Natural killer cell (primary cell): Measurements from ENCODE around the gene KIAA0319L. TPM values are rescaled to one million over a fixed set of nuclear protein-coding genes. Genes with fewer than 3 reads are reported as not detected.

Experiments
- ATAC-seq, 3 donors: fragments of 150-1000 bp in 2 of 3; fragments of 200-7000 bp in 1 of 3; cut with Tn5 transposase; 1 replicate in 1 of 3; 2 replicates in 2 of 3; pipeline ENCODE4 v1.10.0; 2021; ENCODE audit warnings: mild to moderate bottlenecking in 2 of 3, moderate library complexity in 2 of 3
- DNase-seq, 2 donors: peaks; one replicate each; pipeline versions ENCODE4 v3.0.0 to v3.0.0-alpha.2; 2013 to 2021; ENCODE audit warnings: mixed read lengths in 1 of 2
- H3K27ac ChIP-seq: one replicate; pipeline ENCODE4 v1.5.1; 2013; ENCODE audit warnings: mild to moderate bottlenecking, low read length
- H3K27me3 ChIP-seq: one replicate; pipeline ENCODE4 v1.6.1; 2013; ENCODE audit warnings: low read length; ENCODE audit not compliant: control insufficient read depth, insufficient read depth
- H3K36me3 ChIP-seq: one replicate; pipeline ENCODE4 v1.6.1; 2013; ENCODE audit warnings: low read length; ENCODE audit not compliant: control insufficient read depth, insufficient read depth
- H3K4me1 ChIP-seq: one replicate; pipeline ENCODE4 v1.6.1; 2013; ENCODE audit warnings: low read length; ENCODE audit not compliant: control insufficient read depth, insufficient read depth
- H3K4me3 ChIP-seq: one replicate; pipeline ENCODE4 v1.5.1; 2013; ENCODE audit warnings: low read length
- H3K9me3 ChIP-seq: one replicate; pipeline ENCODE4 v1.6.1; 2013; ENCODE audit warnings: low read length; ENCODE audit not compliant: control insufficient read depth, insufficient read depth
- H3K27ac Mint-ChIP-seq, 2 donors: one replicate each; pipeline ENCODE4 v1.8.0; 2022; ENCODE audit warnings: mild to moderate bottlenecking in 2 of 2, mixed read lengths in 2 of 2, moderate library complexity in 1 of 2
- H3K27me3 Mint-ChIP-seq, 2 donors: one replicate each; pipeline ENCODE4 v1.8.0; 2022; ENCODE audit warnings: low read depth in 2 of 2, mixed read lengths in 2 of 2
- H3K36me3 Mint-ChIP-seq: one replicate; pipeline ENCODE4 v1.8.0; 2022; ENCODE audit warnings: mixed read lengths
- H3K4me1 Mint-ChIP-seq, 2 donors: one replicate each; pipeline ENCODE4 v1.8.0; 2022; ENCODE audit warnings: mixed read lengths in 2 of 2
- H3K4me3 Mint-ChIP-seq: one replicate; pipeline ENCODE4 v1.8.0; 2022; ENCODE audit warnings: mild to moderate bottlenecking, moderate library complexity, mixed read lengths
- H3K9me3 Mint-ChIP-seq, 2 donors: one replicate each; pipeline ENCODE4 v1.8.0; 2022; ENCODE audit warnings: mixed read lengths in 2 of 2
- WGBS: methylation state at CpG from one replicate; pipeline ENCODE4 v1.1.7; 2013; ENCODE audit warnings: missing lambda C conversion rate; ENCODE audit not compliant: insufficient coverage; 5-methylcytosine and 5-hydroxymethylcytosine counted together
- intact Hi-C: fragments of 100-400 bp; cut with micrococcal nuclease; formaldehyde crosslinking; loops from one replicate; pipeline ENCODE4 v1.14.2; 2022
- total RNA-seq, 4 donors: library from RNA; stranded (reverse); fragments of 120-200 nt in 1 of 4; gene quantifications; one replicate each; pipeline versions ENCODE4 v1.2.3 to v1.2.4, GENCODE V29; 2013 to 2022
- TF ChIP-seq, protein P1 (sequence below): fragments of 200-600 bp; IDR thresholded peaks from one replicate; pipeline ENCODE4 v1.8.0; 2022; ENCODE audit warnings: antibody characterized with exemption

Gene KIAA0319L
- total RNA-seq, 3 donors from 2014 or later (not counting 1 experiment from before 2014, with no cell fraction given), result 51.3 to 75.0 (median 64.8) TPM

DNA sequence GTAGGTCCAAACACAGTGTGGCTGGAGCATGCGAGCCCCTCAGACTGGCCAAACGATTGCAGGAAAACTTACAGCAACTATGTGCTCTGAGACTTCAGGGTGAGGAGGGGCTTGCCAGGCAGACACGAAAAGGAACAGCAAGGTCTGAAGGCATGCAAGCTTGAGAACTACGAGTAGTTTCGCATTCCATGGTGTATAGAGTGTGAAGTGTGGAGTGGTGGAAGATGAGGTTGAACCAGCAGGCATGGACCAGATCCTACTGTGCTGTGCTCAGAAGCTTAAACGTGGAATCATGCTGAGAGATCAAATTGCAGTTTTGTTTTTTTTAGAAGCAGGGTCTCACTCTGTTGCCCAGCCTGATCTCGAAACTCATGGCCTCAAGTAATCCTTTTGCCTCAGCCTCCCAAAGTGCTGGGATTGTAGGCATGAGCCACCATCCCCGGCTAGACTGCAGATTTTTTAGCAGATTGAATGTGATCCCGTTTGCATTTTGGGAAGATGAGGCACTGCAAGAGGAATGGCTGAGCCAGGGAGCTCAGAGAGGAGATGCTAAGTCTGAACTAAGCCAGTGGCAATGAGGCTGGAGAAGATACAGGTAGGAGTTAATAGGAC is 10.8 kb upstream of the KIAA0319L start:
- H3K9me3 Mint-ChIP-seq, result no peaks in the 10 kb centered on the region
- no peak for DNase-seq
- TF ChIP-seq, protein P1, sequence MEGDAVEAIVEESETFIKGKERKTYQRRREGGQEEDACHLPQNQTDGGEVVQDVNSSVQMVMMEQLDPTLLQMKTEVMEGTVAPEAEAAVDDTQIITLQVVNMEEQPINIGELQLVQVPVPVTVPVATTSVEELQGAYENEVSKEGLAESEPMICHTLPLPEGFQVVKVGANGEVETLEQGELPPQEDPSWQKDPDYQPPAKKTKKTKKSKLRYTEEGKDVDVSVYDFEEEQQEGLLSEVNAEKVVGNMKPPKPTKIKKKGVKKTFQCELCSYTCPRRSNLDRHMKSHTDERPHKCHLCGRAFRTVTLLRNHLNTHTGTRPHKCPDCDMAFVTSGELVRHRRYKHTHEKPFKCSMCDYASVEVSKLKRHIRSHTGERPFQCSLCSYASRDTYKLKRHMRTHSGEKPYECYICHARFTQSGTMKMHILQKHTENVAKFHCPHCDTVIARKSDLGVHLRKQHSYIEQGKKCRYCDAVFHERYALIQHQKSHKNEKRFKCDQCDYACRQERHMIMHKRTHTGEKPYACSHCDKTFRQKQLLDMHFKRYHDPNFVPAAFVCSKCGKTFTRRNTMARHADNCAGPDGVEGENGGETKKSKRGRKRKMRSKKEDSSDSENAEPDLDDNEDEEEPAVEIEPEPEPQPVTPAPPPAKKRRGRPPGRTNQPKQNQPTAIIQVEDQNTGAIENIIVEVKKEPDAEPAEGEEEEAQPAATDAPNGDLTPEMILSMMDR, result no peak

GRCh38 chr1:35565742-35566133 is 8.5 kb upstream of the KIAA0319L start:
- Mint-ChIP-seq H3K9me3 (no peaks in the 10 kb centered on the region), H3K4me1 (peaks cover 20 to 55% of the 10 kb centered on the region in 2 donors), H3K27ac (no peak overlapping the region), H3K36me3 (no peaks in the 10 kb centered on the region), H3K27me3 (no peaks in the 10 kb centered on the region), H3K4me3 (no peak overlapping the region)
- ATAC-seq, result no peak
- intact Hi-C loops, result loop anchor here (5.0 kb wide), 1 partner anchor 77 kb away; the partner anchor contains the start of gene PSMB2
- Histone ChIP-seq H3K36me3 (peaks cover 2% of the 10 kb centered on the region), H3K4me1 (peaks cover 8% of the 10 kb centered on the region), H3K9me3 (no peaks in the 10 kb centered on the region), H3K27ac (no peak overlapping the region), H3K4me3 (no peak overlapping the region), H3K27me3 (no peaks in the 10 kb centered on the region)
- 97% methylated on average over 11 of the region's 11 CpGs for WGBS
- DNase-seq, result no peak
- TF ChIP-seq, protein P1, result no peak

More for the DNA sequence above, 10.8 kb upstream of the KIAA0319L start:
- no peak overlapping the region for H3K27ac Mint-ChIP-seq
- H3K9me3 ChIP-seq, result no peaks in the 10 kb centered on the region
- no peaks in the 10 kb centered on the region for H3K36me3 Mint-ChIP-seq
- no peak overlapping the region for H3K27ac ChIP-seq
- no peak overlapping the region for H3K4me3 Mint-ChIP-seq
- H3K4me1 ChIP-seq, result peaks cover 15% of the 10 kb centered on the region
- ATAC-seq, result no peak
- H3K4me1 Mint-ChIP-seq, result peaks cover 34 to 61% of the 10 kb centered on the region in 2 donors
- WGBS, result 90% methylated on average over 9 of the region's 9 CpGs
- no peaks in the 10 kb centered on the region for H3K27me3 ChIP-seq
- H3K27me3 Mint-ChIP-seq, result no peaks in the 10 kb centered on the region
- no peak overlapping the region for H3K4me3 ChIP-seq
- intact Hi-C loops, result loop anchor here (5.0 kb wide), 1 partner anchor 74 kb away; the partner anchor contains the start of gene PSMB2
- peaks cover 2% of the 10 kb centered on the region for H3K36me3 ChIP-seq

GRCh38 chr1:35564884-35565741 is 7.9 kb upstream of the KIAA0319L start:
- TF ChIP-seq, protein P1, result peak; percentile 15
- WGBS, result 97% methylated on average over 25 of the region's 28 CpGs
- Histone ChIP-seq H3K4me3 (no peak overlapping the region), H3K27ac (no peak overlapping the region), H3K9me3 (no peaks in the 10 kb centered on the region), H3K27me3 (no peaks in the 10 kb centered on the region), H3K4me1 (peaks cover 8% of the 10 kb centered on the region), H3K36me3 (peaks cover 2% of the 10 kb centered on the region)
- Mint-ChIP-seq H3K27ac (peak overlapping the region in 1 of 2 donors; percentile 82), H3K4me3 (no peak overlapping the region), H3K36me3 (no peaks in the 10 kb centered on the region), H3K27me3 (no peaks in the 10 kb centered on the region), H3K9me3 (no peaks in the 10 kb centered on the region), H3K4me1 (peaks cover 20 to 49% of the 10 kb centered on the region in 2 donors)
- ATAC-seq (no peak), DNase-seq (no peak)
- intact Hi-C loops, result loop anchor here (1.0 to 5.0 kb wide), 3 partner anchors 77 to 209 kb away; partner anchors contain the start of gene PSMB2
